Measurements from ENCODE around the gene SSTR3.

- no peak for TF ChIP-seq CTCF (IDR thresholded peaks at IDR 0.05; ENCODE audit: insufficient read depth, low read length)
- no peak for TF ChIP-seq POLR2AphosphoS5 (IDR thresholded peaks at IDR 0.05; ENCODE audit: low read depth)
- no peak for TF ChIP-seq REST (IDR thresholded peaks at IDR 0.05; ENCODE audit: insufficient replicate concordance, low read depth)
- no peak for TF ChIP-seq GABPA (IDR thresholded peaks at IDR 0.05; ENCODE audit: low read depth)
Observed at GRCh38 chr22:37254209-37254866, 42.1 kb upstream of the SSTR3 start.

All from HL-60 (cell line).